NCI-H1694 treated with DMSO at 0.1 percent for 48 hours (cell line): Measurements from ENCODE around the gene DESI1.
A peak's percentile ranks its signal among the peaks of the same experiment; 100 is the strongest.

Experiments used
- DNase-seq: peaks from one replicate; lab custom pipeline; 2025; lab: John Stamatoyannopoulos, UW

DESI1 gene

DNA sequence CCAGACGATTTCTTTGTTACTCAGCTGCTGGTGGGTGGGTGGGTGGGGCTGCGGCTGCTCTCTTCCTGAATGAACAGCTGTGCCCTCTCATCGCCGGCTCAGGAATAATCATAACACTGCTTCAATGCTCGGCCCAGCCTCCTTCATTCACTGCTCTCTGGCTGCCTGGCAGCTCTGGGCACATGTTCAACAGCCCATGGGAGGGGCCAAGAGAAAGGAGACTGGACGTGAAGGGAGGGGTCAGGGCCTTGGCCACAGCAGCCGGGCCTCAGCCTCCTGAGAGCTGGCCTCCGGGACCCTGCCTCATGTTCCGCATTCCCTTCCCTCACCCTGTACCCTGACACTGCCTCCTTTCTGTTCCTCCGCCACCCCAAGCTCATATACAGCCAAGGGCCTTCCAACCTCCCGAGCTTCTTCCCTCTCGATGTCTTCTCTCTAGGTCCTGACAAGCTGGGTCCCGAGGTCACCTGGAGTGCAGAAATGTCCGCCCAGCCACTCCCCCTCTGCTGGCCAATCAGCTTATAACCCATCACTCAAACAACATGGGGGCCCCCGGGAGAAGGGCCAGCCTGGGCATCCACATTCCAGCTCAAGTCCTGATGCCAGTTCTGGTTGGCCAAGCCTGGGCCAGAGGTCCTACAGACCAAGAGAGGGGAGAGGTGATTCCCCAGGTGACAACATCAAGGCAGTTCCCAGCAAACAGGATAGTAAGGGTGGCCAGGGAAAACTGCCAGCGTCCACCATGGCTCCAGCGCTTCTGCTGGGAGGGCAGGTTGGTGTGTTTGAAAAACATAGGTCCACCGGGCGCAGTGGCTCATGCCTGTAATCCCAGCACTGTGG, 63.2 kb downstream of the DESI1 start:
- peak; percentile 85 for DNase-seq

DNA sequence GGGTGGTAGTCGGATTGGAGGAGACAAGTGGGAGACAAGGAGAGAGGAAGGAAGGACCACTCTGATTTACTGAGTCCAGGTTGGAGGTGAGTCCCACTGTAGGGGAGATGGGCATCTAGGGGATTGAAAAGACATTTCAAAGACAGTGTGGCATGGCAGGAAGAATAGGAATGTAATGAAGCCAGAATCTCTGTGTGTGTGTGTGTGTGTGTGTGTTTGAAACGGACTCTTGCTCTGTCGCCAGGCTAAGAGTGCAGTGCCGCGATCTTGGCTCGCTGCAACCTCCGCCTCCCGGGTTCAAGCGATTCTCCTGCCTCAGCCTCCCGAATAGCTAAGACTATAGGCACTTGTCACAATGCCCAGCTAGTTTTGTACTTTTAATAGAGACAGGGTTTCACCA, 64.3 kb downstream of the DESI1 start:
- DNase-seq, result no peak

GRCh38 chr22:41555325-41555982, 65.4 kb downstream of the DESI1 start:
- peak; percentile 61 for DNase-seq

- DNase-seq, result no peak
These were observed 68.8 kb downstream of the DESI1 start for GRCh38 chr22:41551877-41552582.

GRCh38 chr22:41550952-41551491, 69.8 kb downstream of the DESI1 start:
- DNase-seq, result no peak

DNA sequence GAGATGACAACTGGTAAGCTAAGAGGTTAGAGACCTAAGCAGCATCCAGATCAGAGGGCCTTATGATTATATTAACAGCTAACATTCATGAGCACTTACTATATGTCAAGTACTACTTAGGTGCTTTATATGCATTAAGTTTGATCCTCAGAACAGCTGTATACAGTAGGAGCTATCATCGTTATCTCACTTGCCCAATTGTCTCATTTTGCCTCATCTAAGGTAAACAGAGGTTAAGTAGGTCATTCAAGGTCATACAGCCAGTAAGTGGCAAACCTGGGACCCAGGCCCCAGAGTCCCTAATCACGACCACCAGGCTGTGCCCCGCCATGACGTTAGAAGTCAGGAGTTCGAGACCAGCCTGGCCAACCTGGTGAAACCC, 72.0 kb downstream of the DESI1 start:
- DNase-seq, result no peak
